SU-DHL-6 (cell line): ENCODE measurements around the gene COL25A1.

ENCODE experiments used
- EZH2phosphoT487 ChIP-seq: fragments of 200-600 bp; sonication (generic), shearing (Covaris generic); conservative IDR thresholded peaks from 2 replicates; pipeline ENCODE4 v1.6.1; 2018; ENCODE audit warnings: mild to moderate bottlenecking, antibody characterized with exemption, low read length, moderate library complexity, mixed read lengths
- TF ChIP-seq, protein P1 (sequence below): fragments of 200-600 bp; sonication (generic); IDR thresholded peaks from one replicate; pipeline ENCODE4 v1.5.1; 2017; ENCODE audit warnings: antibody characterized with exemption, mild to moderate bottlenecking, low read length, moderate library complexity; ENCODE audit not compliant: insufficient read depth, poor library complexity, severe bottlenecking

DNA sequence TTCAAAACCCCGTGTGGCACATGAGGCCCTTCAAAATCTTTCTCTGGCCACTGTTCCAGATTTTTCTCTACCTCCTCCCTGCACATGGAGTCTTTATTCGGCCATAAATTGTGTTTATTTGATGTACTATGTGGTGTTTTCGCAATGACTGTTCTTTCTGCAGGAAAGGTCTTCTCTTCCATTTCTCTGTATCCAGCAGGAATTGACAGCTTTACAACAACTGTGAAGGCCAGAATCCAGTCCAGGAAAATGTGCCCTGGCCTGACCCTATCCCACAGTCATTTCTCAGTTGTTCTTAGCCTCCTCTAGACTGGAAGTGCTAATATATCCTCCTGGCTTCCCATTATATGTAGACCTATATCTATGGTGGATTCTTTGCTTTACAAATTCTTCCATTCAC is 191.4 kb downstream of the COL25A1 start:
- TF ChIP-seq, protein P1, sequence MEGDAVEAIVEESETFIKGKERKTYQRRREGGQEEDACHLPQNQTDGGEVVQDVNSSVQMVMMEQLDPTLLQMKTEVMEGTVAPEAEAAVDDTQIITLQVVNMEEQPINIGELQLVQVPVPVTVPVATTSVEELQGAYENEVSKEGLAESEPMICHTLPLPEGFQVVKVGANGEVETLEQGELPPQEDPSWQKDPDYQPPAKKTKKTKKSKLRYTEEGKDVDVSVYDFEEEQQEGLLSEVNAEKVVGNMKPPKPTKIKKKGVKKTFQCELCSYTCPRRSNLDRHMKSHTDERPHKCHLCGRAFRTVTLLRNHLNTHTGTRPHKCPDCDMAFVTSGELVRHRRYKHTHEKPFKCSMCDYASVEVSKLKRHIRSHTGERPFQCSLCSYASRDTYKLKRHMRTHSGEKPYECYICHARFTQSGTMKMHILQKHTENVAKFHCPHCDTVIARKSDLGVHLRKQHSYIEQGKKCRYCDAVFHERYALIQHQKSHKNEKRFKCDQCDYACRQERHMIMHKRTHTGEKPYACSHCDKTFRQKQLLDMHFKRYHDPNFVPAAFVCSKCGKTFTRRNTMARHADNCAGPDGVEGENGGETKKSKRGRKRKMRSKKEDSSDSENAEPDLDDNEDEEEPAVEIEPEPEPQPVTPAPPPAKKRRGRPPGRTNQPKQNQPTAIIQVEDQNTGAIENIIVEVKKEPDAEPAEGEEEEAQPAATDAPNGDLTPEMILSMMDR = no peak
- no peak for TF ChIP-seq EZH2phosphoT487
